ENCODE measurements around the gene CCDC127.

DNA sequence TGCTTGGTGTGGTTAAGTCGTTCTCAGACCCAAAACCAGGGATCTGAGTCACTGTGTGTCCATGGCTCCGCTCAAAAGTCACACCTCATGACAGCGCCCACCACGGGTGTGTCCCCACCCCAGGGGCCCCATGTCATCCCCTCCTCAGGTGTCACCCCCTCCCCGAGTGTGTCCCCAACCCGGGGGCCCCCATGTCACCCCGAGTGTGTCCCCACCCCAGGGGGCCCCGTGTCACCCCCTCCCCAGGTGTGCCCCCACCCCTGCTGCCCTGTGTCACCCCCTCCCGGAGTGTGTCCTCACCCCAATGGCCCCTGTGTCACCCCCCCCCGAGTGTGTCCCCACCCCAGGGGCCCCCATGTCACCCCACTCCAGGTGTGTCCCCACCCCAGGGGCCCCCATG lies 21.6 kb downstream of the CCDC127 start:
- TF ChIP-seq CTCF (conservative IDR thresholded peaks at IDR 0.05): no peak
- no peak for TF ChIP-seq EZH2 (IDR thresholded peaks at IDR 0.05; ENCODE audit: low read depth)

Measured in PC-9 (cell line).